ENCODE measurements around the gene BEND2. TPM values are rescaled to one million over a fixed set of nuclear protein-coding genes. Genes with fewer than 3 reads are reported as not detected.

BEND2 gene
- total RNA-seq, 2 experiments from 2014 or later = not detected

DNA sequence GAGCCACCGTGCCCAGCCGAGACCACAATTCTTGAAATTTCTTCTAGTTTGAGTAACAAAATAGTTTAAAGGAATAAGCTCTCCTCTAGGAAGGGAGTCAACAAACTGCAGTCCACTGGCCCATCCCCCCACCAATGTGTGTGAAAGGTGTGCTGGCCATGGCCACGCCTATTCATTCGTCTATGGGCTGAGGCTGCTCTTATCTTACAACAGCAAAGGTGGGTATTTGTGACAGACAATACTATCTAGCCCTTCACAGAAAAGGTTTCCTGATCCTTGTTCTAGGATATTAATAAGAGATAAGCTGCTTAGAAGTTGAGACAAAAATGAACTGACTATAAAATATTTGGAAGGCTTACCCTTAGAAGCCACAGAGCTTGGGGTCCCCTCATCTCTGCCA is 41.2 kb downstream of the BEND2 start:
- Histone ChIP-seq H3K36me3 (ENCODE audit: insufficient read depth, low read length) (no peaks in the 10 kb centered on the region), H3K9me3 (ENCODE audit: low read length) (no peaks in the 10 kb centered on the region), H3K4me2 (ENCODE audit: low read length) (no peak overlapping the region), H4K20me1 (ENCODE audit: insufficient read depth, low read length) (no peaks in the 10 kb centered on the region), H3K27ac (ENCODE audit: low read depth, low read length, poor library complexity, severe bottlenecking) (no peak overlapping the region), H3K9me2 (ENCODE audit: insufficient read depth, low read length) (no peaks in the 10 kb centered on the region), H2AFZ (ENCODE audit: low read length) (no peak overlapping the region), H3K4me3 (ENCODE audit: low read depth, low read length, poor library complexity, severe bottlenecking) (no peak overlapping the region), H3K4me1 (ENCODE audit: insufficient read depth, low read length, poor library complexity, severe bottlenecking) (no peaks in the 10 kb centered on the region), H3K79me2 (ENCODE audit: insufficient read depth, low read depth, low read length) (no peaks in the 10 kb centered on the region)
- TF ChIP-seq EZH2phosphoT487 (IDR thresholded peaks at IDR 0.05; ENCODE audit: borderline replicate concordance, low read depth, low read length) = no peak
- TF ChIP-seq, protein P1, sequence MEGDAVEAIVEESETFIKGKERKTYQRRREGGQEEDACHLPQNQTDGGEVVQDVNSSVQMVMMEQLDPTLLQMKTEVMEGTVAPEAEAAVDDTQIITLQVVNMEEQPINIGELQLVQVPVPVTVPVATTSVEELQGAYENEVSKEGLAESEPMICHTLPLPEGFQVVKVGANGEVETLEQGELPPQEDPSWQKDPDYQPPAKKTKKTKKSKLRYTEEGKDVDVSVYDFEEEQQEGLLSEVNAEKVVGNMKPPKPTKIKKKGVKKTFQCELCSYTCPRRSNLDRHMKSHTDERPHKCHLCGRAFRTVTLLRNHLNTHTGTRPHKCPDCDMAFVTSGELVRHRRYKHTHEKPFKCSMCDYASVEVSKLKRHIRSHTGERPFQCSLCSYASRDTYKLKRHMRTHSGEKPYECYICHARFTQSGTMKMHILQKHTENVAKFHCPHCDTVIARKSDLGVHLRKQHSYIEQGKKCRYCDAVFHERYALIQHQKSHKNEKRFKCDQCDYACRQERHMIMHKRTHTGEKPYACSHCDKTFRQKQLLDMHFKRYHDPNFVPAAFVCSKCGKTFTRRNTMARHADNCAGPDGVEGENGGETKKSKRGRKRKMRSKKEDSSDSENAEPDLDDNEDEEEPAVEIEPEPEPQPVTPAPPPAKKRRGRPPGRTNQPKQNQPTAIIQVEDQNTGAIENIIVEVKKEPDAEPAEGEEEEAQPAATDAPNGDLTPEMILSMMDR (conservative IDR thresholded peaks at IDR 0.05; ENCODE audit: low read length) = no peak
- POLR2A ChIA-PET = no interaction called here
- no peak for DNase-seq (ENCODE audit: low spot score)
- CTCF ChIA-PET (ENCODE audit: unreplicated experiment) = no interaction called here
- no TSS peak for BruUV-seq (replicated peaks)
- intact Hi-C loops (cut with micrococcal nuclease; ENCODE audit: unreplicated experiment) = no loop called here

DNA sequence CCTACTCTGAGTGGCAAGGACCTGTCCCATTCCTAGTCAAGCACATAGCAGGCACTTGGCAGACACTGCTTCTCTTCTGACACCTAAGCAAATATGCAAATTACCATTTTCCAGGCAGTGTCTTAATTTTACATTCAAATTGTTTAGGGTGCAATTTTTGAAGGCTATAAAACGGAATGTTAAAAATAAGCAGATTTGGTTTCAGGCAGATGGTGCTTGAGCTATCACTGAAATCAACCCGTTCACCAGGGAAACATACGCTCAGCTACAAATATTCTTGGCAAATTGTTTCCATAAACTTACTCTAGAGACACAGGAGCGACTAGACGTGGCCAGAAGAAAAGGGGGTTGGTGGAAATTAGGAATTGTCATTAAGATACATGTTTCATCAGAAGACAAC is 45.7 kb downstream of the BEND2 start:
- no TSS peak for BruUV-seq (replicated peaks)

DNA sequence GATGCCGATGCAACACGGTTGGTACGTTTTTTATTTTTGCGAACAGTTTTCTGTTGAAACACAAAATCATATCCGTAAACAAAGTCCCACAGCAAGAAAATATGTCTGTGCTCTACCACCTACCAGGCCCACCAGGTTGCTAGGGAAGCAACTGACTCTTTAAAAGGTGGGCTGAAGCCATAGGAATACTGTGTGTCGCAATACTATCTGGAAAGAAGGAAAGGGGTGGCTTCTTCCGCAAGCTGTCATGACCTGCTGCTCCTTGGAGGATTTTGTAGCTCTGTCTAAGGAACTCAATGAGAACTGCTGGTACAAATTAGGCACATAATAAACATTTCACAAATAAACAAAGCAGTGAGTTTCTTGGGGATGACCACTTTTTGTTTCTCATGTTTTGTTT is 46.5 kb downstream of the BEND2 start:
- intact Hi-C loops (cut with micrococcal nuclease; ENCODE audit: unreplicated experiment) = no loop called here
- no peak for DNase-seq (ENCODE audit: low spot score)
- Histone ChIP-seq H3K36me3 (ENCODE audit: insufficient read depth, low read length) (no peaks in the 10 kb centered on the region), H3K4me2 (ENCODE audit: low read length) (no peak overlapping the region), H3K79me2 (ENCODE audit: insufficient read depth, low read depth, low read length) (no peaks in the 10 kb centered on the region), H2AFZ (ENCODE audit: low read length) (no peak overlapping the region), H3K9me3 (ENCODE audit: low read length) (no peaks in the 10 kb centered on the region), H3K9me2 (ENCODE audit: insufficient read depth, low read length) (no peaks in the 10 kb centered on the region), H3K27ac (ENCODE audit: low read depth, low read length, poor library complexity, severe bottlenecking) (no peak overlapping the region), H3K4me1 (ENCODE audit: insufficient read depth, low read length, poor library complexity, severe bottlenecking) (no peaks in the 10 kb centered on the region), H4K20me1 (ENCODE audit: insufficient read depth, low read length) (no peaks in the 10 kb centered on the region), H3K4me3 (ENCODE audit: low read depth, low read length, poor library complexity, severe bottlenecking) (no peak overlapping the region)
- no TSS peak for BruUV-seq (replicated peaks)
- ChIA-PET POLR2A (no interaction called here), CTCF (ENCODE audit: unreplicated experiment) (no interaction called here)
- TF ChIP-seq, protein P1 (conservative IDR thresholded peaks at IDR 0.05; ENCODE audit: low read length) = no peak
- no peak for TF ChIP-seq EZH2phosphoT487 (IDR thresholded peaks at IDR 0.05; ENCODE audit: borderline replicate concordance, low read depth, low read length)

More for the DNA sequence above, 45.7 kb downstream of the BEND2 start:
- H3K4me2 ChIP-seq (ENCODE audit: low read length) = no peak overlapping the region
- H3K9me3 ChIP-seq (ENCODE audit: low read length) = no peaks in the 10 kb centered on the region
- no peak for DNase-seq (ENCODE audit: low spot score)
- H2AFZ ChIP-seq (ENCODE audit: low read length) = no peak overlapping the region
- H4K20me1 ChIP-seq (ENCODE audit: insufficient read depth, low read length) = no peaks in the 10 kb centered on the region
- no peak overlapping the region for H3K27ac ChIP-seq (ENCODE audit: low read depth, low read length, poor library complexity, severe bottlenecking)
- TF ChIP-seq, protein P1 (conservative IDR thresholded peaks at IDR 0.05; ENCODE audit: low read length) = no peak
- no peak for TF ChIP-seq EZH2phosphoT487 (IDR thresholded peaks at IDR 0.05; ENCODE audit: borderline replicate concordance, low read depth, low read length)
- no peaks in the 10 kb centered on the region for H3K9me2 ChIP-seq (ENCODE audit: insufficient read depth, low read length)
- ChIA-PET POLR2A (no interaction called here), CTCF (ENCODE audit: unreplicated experiment) (no interaction called here)
- H3K4me3 ChIP-seq (ENCODE audit: low read depth, low read length, poor library complexity, severe bottlenecking) = no peak overlapping the region
- intact Hi-C loops (cut with micrococcal nuclease; ENCODE audit: unreplicated experiment) = no loop called here
- H3K36me3 ChIP-seq (ENCODE audit: insufficient read depth, low read length) = no peaks in the 10 kb centered on the region
- H3K79me2 ChIP-seq (ENCODE audit: insufficient read depth, low read depth, low read length) = no peaks in the 10 kb centered on the region
- H3K4me1 ChIP-seq (ENCODE audit: insufficient read depth, low read length, poor library complexity, severe bottlenecking) = no peaks in the 10 kb centered on the region
